WTC11 (cell line): ENCODE results near the gene ST3GAL5. TPM values are rescaled to one million over a fixed set of nuclear protein-coding genes. Genes with fewer than 3 reads are reported as not detected.
A peak's percentile ranks its signal among the peaks of the same experiment; 100 is the strongest.

Source experiments
- ATAC-seq: fragments of 200-7000 bp; cut with Tn5 transposase; 2 replicates; pipeline ENCODE4 v1.10.0; 2021; ENCODE audit warnings: mild to moderate bottlenecking, moderate library complexity
- CTCF ChIA-PET: fragments of 300-600 bp; sonication (Branson Sonifier 250); formaldehyde crosslinking; loops from one replicate; lab custom pipeline; 2021; ENCODE audit warnings: antibody characterized with exemption; lab: Charles Lee
- POLR2A ChIA-PET: fragments of 350-600 bp; sonication (Branson Sonifier 250); formaldehyde crosslinking; loops from one replicate; lab custom pipeline; 2021; ENCODE audit warnings: antibody characterized with exemption; lab: Charles Lee
- DNase-seq: peaks from one replicate; pipeline ENCODE4 v3.0.0; 2021; ENCODE audit warnings: low spot score
- H3K27ac Mint-ChIP-seq: 2 replicates; pipeline ENCODE4 v1.8.0; 2021; ENCODE audit warnings: mixed read lengths
- H3K27me3 Mint-ChIP-seq: 2 replicates; pipeline ENCODE4 v1.8.0; 2021; ENCODE audit warnings: low read depth, mild to moderate bottlenecking, moderate library complexity, mixed read lengths
- H3K36me3 Mint-ChIP-seq: 2 replicates; pipeline ENCODE4 v1.8.0; 2021; ENCODE audit warnings: mixed read lengths
- H3K4me1 Mint-ChIP-seq: 2 replicates; pipeline ENCODE4 v1.8.0; 2022; ENCODE audit warnings: mixed read lengths
- H3K4me3 Mint-ChIP-seq: 2 replicates; pipeline ENCODE4 v1.8.0; 2021; ENCODE audit warnings: mild to moderate bottlenecking, moderate library complexity, mixed read lengths
- H3K9me3 Mint-ChIP-seq: 2 replicates; pipeline ENCODE4 v1.8.0; 2021; ENCODE audit warnings: mixed read lengths
- EMX1 ChIP-seq: fragments of 250-450 bp; sonication (Bioruptor Pico); IDR thresholded peaks from 2 replicates; pipeline ENCODE4 v1.8.0; 2021; ENCODE audit warnings: mild to moderate bottlenecking
- FOXJ3 ChIP-seq: sonication (generic); formaldehyde crosslinking; IDR thresholded peaks from 2 replicates; pipeline ENCODE4 v1.9.0; 2021; ENCODE audit warnings: missing genetic modification reagents, mild to moderate bottlenecking, borderline replicate concordance
- MXD4 ChIP-seq: fragments of 250-450 bp; sonication (Bioruptor Pico); IDR thresholded peaks from 2 replicates; pipeline ENCODE4 v1.8.0; 2021; ENCODE audit warnings: mild to moderate bottlenecking, moderate library complexity, borderline replicate concordance
- RELA ChIP-seq: sonication (generic); formaldehyde crosslinking; IDR thresholded peaks from 2 replicates; pipeline ENCODE4 v1.8.1; 2022; ENCODE audit warnings: missing genetic modification reagents, mild to moderate bottlenecking, borderline replicate concordance
- SMAD4 ChIP-seq: sonication (generic); formaldehyde crosslinking; IDR thresholded peaks from 2 replicates; pipeline ENCODE4 v1.8.0; 2022; ENCODE audit warnings: mild to moderate bottlenecking, missing genetic modification reagents
- ZNF121 ChIP-seq: sonication (generic); formaldehyde crosslinking; IDR thresholded peaks from 2 replicates; pipeline ENCODE4 v1.8.0; 2023; ENCODE audit warnings: missing genetic modification reagents
- ZNF263 ChIP-seq: sonication (generic); formaldehyde crosslinking; IDR thresholded peaks from 2 replicates; pipeline ENCODE4 v1.8.1; 2022; ENCODE audit warnings: low read depth, mild to moderate bottlenecking, moderate library complexity, missing genetic modification reagents
- total RNA-seq: library from RNA; stranded (reverse); gene quantifications from 3 replicates; pipeline ENCODE4 v1.2.3, GENCODE V29; 2021
- TF ChIP-seq, protein P1 (sequence below): fragments of 200-600 bp; IDR thresholded peaks from 2 replicates; pipeline ENCODE4 v1.8.0; 2022; ENCODE audit warnings: antibody characterized with exemption
- TF ChIP-seq, protein P2 (sequence below): sonication (generic); formaldehyde crosslinking; IDR thresholded peaks from 2 replicates; pipeline ENCODE4 v1.8.0; 2022; ENCODE audit warnings: mild to moderate bottlenecking, missing genetic modification reagents
- TF ChIP-seq, protein P3 (sequence below): fragments of 250-450 bp; sonication (Bioruptor Pico); IDR thresholded peaks from 2 replicates; pipeline ENCODE4 v1.9.0; 2021; ENCODE audit warnings: mild to moderate bottlenecking
- TF ChIP-seq, protein P4 (sequence below): sonication (generic); formaldehyde crosslinking; IDR thresholded peaks from 2 replicates; pipeline ENCODE4 v1.8.1; 2022; ENCODE audit warnings: missing genetic modification reagents, borderline replicate concordance
- TF ChIP-seq, protein P5 (sequence below): sonication (generic); formaldehyde crosslinking; IDR thresholded peaks from 2 replicates; pipeline ENCODE4 v1.8.0; 2023; ENCODE audit warnings: missing genetic modification reagents, mild to moderate bottlenecking, borderline replicate concordance

The ST3GAL5 gene
- total RNA-seq, 1 experiment from 2014 or later = 5.9 TPM

DNA sequence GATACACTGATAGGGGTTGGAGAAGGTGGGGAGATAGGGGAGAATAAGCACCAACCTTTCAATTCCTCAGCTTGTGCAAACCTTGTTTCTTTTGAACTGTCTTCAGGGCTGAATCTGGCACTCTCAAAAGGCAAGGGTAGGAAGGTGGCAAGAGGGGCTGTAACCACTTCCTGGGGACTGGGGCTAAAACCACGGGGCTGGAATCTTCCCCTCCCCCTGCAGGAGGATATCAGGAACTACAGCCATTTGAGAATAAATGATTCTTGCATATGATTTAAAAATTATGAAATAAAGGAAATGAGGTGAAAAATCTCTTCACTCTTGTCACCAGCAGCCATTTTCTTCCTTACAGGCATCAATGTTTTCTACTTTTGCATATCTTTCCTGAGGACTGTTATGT, 84.2 kb downstream of the ST3GAL5 start:
- H3K36me3 Mint-ChIP-seq = no peaks in the 10 kb centered on the region
- peaks cover 8% of the 10 kb centered on the region; the same call in 1 of the 2 replicates for H3K9me3 Mint-ChIP-seq
- ChIA-PET POLR2A (no interaction called here), CTCF (interaction anchor here (1.2 to 1.7 kb wide), 3 partner anchors 52 to 76 kb away, joined by 3 to 5 read pairs (median 4); no protein-coding TSS in a partner anchor)
- H3K27ac Mint-ChIP-seq = no peak overlapping the region
- peaks cover 7% of the 10 kb centered on the region; the same call in 1 of the 2 replicates for H3K27me3 Mint-ChIP-seq
- ATAC-seq = peak; percentile 74
- no peaks in the 10 kb centered on the region for H3K4me1 Mint-ChIP-seq
- DNase-seq = no peak
- H3K4me3 Mint-ChIP-seq = no peak overlapping the region
- TF ChIP-seq RELA (CRISPR knock-in tag) (no peak), ZNF121 (CRISPR knock-in tag) (no peak), FOXJ3 (CRISPR knock-in tag) (no peak), EMX1 (CRISPR knock-in tag) (no peak)
- TF ChIP-seq, protein P1, sequence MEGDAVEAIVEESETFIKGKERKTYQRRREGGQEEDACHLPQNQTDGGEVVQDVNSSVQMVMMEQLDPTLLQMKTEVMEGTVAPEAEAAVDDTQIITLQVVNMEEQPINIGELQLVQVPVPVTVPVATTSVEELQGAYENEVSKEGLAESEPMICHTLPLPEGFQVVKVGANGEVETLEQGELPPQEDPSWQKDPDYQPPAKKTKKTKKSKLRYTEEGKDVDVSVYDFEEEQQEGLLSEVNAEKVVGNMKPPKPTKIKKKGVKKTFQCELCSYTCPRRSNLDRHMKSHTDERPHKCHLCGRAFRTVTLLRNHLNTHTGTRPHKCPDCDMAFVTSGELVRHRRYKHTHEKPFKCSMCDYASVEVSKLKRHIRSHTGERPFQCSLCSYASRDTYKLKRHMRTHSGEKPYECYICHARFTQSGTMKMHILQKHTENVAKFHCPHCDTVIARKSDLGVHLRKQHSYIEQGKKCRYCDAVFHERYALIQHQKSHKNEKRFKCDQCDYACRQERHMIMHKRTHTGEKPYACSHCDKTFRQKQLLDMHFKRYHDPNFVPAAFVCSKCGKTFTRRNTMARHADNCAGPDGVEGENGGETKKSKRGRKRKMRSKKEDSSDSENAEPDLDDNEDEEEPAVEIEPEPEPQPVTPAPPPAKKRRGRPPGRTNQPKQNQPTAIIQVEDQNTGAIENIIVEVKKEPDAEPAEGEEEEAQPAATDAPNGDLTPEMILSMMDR = peak; percentile 77
- TF ChIP-seq, protein P2, sequence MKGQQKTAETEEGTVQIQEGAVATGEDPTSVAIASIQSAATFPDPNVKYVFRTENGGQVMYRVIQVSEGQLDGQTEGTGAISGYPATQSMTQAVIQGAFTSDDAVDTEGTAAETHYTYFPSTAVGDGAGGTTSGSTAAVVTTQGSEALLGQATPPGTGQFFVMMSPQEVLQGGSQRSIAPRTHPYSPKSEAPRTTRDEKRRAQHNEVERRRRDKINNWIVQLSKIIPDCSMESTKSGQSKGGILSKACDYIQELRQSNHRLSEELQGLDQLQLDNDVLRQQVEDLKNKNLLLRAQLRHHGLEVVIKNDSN (CRISPR knock-in tag) = no peak
- TF ChIP-seq, all 79 proteins: peak for 1

DNA sequence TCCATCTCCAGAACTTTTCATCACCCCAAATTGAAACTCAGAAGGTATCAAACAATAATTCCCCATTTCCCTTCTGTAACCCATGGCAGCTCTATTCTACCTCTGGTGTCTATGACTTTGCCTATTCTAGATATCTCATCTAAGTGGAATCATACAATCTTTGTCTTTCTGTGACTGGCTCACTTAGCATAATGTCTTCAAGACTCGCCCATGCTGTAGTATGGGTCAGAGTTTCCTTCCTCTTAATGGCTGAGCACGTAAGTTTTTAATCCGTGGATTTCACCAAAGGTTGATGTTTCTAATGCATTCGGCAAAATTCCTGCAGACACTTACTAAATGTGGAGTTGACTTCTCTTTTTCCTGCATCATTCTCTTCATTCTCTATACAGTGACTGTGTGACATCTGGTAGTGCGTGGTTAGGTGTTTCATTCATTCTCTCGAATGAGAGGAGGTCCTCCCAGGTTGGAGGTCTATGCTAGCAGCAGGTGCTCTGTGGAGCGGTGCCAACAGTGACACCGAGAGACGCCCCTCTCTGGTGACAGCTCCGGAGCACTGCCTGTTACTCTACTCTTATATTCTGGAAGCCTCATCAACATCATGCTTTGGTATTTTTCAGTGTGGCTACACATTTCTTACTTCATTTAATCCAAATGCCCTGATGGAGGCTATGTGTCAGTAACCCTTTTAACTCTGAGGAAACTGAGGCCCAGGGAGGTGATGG, 84.9 kb downstream of the ST3GAL5 start:
- no peak for ATAC-seq
- Mint-ChIP-seq H3K27me3 (peaks cover 7% of the 10 kb centered on the region; the same call in 1 of the 2 replicates), H3K4me1 (no peaks in the 10 kb centered on the region), H3K9me3 (peaks cover 8% of the 10 kb centered on the region; the same call in 1 of the 2 replicates)
- TF ChIP-seq, protein P3, sequence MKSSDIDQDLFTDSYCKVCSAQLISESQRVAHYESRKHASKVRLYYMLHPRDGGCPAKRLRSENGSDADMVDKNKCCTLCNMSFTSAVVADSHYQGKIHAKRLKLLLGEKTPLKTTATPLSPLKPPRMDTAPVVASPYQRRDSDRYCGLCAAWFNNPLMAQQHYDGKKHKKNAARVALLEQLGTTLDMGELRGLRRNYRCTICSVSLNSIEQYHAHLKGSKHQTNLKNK (CRISPR knock-in tag) = no peak
- TF ChIP-seq, all 79 proteins: peak for 0
- ChIA-PET POLR2A (no interaction called here), CTCF (interaction anchor here (1.0 to 2.3 kb wide), 8 partner anchors 10 to 84 kb away, joined by 3 to 13 read pairs (median 4); partner anchors contain the start of gene ATOH8)
- Mint-ChIP-seq H3K27ac (no peak overlapping the region), H3K4me3 (no peak overlapping the region), H3K36me3 (no peaks in the 10 kb centered on the region)
- DNase-seq = no peak

DNA sequence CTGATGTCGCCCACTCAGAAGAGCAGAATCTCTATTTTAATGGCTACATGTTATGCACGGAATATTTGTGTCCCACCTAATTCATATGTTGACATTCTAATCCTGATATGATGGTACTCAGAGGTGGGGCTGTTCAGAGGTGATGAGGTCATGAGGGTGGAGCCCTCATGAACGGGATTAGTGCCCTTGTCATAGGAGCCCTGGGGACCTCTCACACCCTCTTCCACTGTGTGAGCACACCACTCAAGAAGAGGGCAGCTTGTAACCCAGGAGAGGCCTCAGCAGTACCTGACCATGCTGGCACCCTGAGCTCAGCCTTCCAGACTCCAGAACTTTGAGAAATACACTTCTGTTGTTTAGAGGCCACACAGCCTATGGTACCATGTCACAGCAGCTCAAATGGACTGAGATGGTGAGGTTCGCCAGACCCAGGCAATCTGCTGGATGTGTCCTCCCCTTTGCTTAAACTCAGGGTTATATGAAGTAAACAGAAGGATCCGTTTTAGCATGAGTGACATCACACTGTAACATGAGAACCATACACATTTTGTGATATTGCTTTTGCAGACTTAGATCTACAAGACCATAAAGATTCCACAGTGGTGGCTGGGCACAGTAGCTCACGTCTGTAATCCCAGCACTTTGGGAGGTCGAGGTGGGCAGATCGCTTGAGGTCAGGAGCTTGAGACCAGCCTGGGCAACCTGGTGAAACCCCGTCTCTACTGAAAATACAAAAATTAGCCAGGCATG, 86.3 kb downstream of the ST3GAL5 start:
- H3K9me3 Mint-ChIP-seq = peaks cover 8% of the 10 kb centered on the region; the same call in 1 of the 2 replicates
- POLR2A ChIA-PET = no interaction called here
- H3K27me3 Mint-ChIP-seq = peaks cover 7% of the 10 kb centered on the region; the same call in 1 of the 2 replicates
- no peaks in the 10 kb centered on the region for H3K36me3 Mint-ChIP-seq
- TF ChIP-seq, protein P4, sequence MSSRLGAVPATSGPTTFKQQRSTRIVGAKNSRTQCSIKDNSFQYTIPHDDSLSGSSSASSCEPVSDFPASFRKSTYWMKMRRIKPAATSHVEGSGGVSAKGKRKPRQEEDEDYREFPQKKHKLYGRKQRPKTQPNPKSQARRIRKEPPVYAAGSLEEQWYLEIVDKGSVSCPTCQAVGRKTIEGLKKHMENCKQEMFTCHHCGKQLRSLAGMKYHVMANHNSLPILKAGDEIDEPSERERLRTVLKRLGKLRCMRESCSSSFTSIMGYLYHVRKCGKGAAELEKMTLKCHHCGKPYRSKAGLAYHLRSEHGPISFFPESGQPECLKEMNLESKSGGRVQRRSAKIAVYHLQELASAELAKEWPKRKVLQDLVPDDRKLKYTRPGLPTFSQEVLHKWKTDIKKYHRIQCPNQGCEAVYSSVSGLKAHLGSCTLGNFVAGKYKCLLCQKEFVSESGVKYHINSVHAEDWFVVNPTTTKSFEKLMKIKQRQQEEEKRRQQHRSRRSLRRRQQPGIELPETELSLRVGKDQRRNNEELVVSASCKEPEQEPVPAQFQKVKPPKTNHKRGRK (CRISPR knock-in tag) = no peak
- TF ChIP-seq, protein P2 (CRISPR knock-in tag) = no peak
- no peak for TF ChIP-seq ZNF263 (CRISPR knock-in tag)
- no peak for TF ChIP-seq MXD4
- TF ChIP-seq, protein P5, sequence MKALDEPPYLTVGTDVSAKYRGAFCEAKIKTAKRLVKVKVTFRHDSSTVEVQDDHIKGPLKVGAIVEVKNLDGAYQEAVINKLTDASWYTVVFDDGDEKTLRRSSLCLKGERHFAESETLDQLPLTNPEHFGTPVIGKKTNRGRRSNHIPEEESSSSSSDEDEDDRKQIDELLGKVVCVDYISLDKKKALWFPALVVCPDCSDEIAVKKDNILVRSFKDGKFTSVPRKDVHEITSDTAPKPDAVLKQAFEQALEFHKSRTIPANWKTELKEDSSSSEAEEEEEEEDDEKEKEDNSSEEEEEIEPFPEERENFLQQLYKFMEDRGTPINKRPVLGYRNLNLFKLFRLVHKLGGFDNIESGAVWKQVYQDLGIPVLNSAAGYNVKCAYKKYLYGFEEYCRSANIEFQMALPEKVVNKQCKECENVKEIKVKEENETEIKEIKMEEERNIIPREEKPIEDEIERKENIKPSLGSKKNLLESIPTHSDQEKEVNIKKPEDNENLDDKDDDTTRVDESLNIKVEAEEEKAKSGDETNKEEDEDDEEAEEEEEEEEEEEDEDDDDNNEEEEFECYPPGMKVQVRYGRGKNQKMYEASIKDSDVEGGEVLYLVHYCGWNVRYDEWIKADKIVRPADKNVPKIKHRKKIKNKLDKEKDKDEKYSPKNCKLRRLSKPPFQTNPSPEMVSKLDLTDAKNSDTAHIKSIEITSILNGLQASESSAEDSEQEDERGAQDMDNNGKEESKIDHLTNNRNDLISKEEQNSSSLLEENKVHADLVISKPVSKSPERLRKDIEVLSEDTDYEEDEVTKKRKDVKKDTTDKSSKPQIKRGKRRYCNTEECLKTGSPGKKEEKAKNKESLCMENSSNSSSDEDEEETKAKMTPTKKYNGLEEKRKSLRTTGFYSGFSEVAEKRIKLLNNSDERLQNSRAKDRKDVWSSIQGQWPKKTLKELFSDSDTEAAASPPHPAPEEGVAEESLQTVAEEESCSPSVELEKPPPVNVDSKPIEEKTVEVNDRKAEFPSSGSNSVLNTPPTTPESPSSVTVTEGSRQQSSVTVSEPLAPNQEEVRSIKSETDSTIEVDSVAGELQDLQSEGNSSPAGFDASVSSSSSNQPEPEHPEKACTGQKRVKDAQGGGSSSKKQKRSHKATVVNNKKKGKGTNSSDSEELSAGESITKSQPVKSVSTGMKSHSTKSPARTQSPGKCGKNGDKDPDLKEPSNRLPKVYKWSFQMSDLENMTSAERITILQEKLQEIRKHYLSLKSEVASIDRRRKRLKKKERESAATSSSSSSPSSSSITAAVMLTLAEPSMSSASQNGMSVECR (CRISPR knock-in tag) = no peak
- no peak for TF ChIP-seq SMAD4 (CRISPR knock-in tag)
- no peak overlapping the region for H3K27ac Mint-ChIP-seq
- ATAC-seq (no peak), DNase-seq (no peak)
- CTCF ChIA-PET = interaction anchor here (0.7 to 2.3 kb wide), 9 partner anchors 12 to 604 kb away, joined by 3 to 13 read pairs (median 4); partner anchors contain the start of gene ATOH8
- H3K4me1 Mint-ChIP-seq = no peaks in the 10 kb centered on the region
- H3K4me3 Mint-ChIP-seq = no peak overlapping the region
